Measurements from ENCODE around the gene ATXN1.

Gene ATXN1

DNA sequence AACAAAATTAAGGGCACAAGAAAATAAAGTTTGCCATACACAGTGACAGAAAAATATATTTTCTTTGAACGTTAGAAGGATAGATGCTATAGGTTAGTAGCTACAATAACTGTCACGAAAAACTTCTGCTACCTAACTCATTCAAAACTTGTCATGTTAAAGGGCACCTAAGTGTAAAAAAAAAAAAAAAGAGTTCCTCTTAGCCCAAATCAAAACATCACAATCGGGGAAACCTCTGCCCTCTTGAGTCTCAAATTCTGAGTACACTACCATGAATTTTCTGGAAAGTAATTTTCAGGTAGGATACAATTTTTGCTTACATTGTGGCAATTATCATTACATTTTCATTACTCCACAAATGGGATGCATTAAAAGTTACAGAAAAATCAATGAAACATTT lies 5.7 kb downstream of the ATXN1 start:
- TF ChIP-seq, protein P1, sequence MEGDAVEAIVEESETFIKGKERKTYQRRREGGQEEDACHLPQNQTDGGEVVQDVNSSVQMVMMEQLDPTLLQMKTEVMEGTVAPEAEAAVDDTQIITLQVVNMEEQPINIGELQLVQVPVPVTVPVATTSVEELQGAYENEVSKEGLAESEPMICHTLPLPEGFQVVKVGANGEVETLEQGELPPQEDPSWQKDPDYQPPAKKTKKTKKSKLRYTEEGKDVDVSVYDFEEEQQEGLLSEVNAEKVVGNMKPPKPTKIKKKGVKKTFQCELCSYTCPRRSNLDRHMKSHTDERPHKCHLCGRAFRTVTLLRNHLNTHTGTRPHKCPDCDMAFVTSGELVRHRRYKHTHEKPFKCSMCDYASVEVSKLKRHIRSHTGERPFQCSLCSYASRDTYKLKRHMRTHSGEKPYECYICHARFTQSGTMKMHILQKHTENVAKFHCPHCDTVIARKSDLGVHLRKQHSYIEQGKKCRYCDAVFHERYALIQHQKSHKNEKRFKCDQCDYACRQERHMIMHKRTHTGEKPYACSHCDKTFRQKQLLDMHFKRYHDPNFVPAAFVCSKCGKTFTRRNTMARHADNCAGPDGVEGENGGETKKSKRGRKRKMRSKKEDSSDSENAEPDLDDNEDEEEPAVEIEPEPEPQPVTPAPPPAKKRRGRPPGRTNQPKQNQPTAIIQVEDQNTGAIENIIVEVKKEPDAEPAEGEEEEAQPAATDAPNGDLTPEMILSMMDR (IDR thresholded peaks at IDR 0.05; ENCODE audit: low read depth, low read length, missing control alignments): no peak
- DNase-seq (ENCODE audit: low read depth): no peak
- H3K4me3 ChIP-seq (ENCODE audit: low read depth, low read length): no peak overlapping the region

DNA sequence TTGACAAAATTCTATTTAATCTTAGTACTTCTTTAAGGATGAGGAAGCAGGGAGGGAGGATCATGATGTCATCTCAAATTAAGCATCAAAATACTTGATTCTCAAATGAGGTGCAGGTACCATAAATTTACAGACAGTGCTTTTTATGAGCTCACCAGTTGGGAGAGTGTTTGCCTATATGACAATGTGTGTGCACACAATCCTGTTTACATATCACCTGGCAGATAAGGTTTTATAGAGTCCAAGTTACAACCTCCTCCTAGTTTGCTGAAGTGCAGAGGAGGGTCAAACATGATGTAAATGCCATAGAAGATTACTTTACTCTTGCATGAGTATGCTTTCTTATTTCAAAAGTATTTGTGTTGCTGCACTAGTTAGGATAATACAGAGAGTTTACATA lies 6.4 kb downstream of the ATXN1 start:
- DNase-seq (ENCODE audit: low read depth): no peak
- no peak overlapping the region for H3K4me3 ChIP-seq (ENCODE audit: low read depth, low read length)
- TF ChIP-seq, protein P1 (IDR thresholded peaks at IDR 0.05; ENCODE audit: low read depth, low read length, missing control alignments): no peak

DNA sequence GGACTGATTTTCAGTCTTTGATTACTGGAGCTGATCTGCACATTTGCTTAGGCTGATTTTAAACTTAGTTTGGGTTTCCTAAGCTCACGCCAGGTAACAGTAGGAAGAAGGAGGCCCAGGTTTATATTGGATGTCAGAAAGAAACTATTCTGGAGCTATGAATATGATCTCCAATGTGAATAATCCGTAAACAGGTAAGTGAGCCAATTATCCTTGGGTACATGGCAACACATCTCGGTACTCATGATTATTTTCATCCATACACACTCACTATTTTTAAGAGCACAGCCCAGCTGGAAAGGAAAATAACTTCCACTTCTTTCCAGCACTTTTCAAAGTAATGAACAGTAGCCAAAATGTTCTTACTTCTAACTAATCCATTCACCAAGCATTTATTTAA lies 7.0 kb downstream of the ATXN1 start:
- no peak overlapping the region for H3K4me3 ChIP-seq (ENCODE audit: low read depth, low read length)
- TF ChIP-seq, protein P1 (IDR thresholded peaks at IDR 0.05; ENCODE audit: low read depth, low read length, missing control alignments): no peak
- no peak for DNase-seq (ENCODE audit: low read depth)

DNA sequence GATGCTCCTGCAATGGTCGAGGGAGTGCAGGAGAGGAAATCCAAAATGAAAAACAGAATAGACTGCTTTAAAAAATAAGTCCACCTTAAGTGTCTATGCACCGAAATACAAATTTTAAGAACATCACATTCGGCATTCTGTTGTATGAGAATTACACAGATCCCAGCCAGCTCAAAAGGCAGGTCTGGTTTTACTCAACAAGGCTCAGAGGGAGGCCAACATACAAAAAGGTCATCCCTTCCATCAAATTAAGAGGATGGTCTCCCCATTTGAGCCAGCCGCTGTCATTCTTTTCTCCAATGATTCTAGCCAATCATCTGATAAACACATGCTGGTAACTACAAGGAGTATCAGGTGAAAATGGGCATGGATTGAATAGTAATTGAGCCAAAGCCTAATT lies 7.9 kb downstream of the ATXN1 start:
- DNase-seq (ENCODE audit: low read depth): no peak
- TF ChIP-seq, protein P1 (IDR thresholded peaks at IDR 0.05; ENCODE audit: low read depth, low read length, missing control alignments): no peak
- H3K4me3 ChIP-seq (ENCODE audit: low read depth, low read length): no peak overlapping the region

DNA sequence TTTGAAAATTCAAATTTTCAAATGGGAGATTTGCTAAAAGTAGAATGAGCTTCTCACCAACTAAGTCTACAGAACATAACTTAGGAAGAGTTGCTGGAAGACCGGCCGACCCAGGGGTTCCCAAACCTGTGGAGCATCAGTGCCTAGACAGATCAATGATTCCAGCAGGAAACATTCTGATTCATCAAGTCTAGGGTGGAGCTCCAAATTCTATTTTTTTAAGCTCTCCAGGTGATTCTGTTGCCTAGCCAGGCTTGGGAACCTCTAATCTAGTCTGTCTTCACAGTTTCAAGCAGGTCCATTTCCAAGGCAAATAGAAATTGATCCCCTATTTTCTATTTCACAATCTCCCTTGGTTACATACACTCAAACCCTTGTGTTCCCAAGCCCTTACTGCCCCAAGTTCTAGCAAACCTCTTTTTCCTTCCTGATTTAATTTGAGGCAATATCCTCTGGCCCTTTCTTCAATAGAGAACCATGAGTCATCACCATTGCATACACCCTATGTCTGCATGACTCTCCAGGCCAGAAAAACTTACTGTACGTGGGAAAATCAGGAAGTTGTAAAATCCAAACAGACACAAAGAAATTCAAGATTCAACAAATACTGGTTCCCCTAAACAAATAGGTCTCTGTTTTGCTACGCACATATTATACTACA lies 8.9 kb downstream of the ATXN1 start:
- no peak for DNase-seq (ENCODE audit: low read depth)
- TF ChIP-seq, protein P1 (IDR thresholded peaks at IDR 0.05; ENCODE audit: low read depth, low read length, missing control alignments): no peak
- no peak overlapping the region for H3K4me3 ChIP-seq (ENCODE audit: low read depth, low read length)

DNA sequence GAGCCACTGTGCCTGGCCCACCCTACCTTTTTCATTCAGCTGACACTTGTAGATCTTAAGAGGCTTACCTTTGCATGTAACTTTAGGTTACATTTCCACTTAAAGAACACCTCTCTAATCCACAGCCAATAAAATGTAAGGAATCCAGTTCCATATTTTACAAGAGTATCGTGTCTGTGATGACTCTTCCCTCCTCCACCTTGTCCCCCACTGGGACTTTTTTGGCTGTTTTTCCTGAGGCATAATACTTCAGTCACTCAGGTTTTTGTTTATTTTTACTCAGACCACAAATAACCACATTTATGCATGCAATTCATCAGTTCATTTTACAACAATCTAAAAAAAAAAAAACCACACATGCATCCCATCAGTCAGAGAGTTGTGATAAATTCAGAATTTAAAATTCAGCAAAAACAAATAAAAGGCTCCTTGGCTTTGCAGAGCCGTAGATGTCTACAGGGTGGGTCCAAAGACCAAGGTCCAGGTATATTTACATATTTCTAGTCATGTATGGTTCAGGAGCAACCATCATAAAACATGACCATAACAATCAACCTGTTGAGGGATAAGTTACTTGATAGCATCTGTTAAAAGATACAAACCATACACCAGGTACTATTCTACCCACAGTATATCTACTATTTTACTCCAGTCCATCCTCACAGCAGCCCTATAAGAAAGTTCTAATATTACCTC lies 9.9 kb downstream of the ATXN1 start:
- DNase-seq (ENCODE audit: low read depth): no peak

More for the DNA sequence above, 9.9 kb downstream of the ATXN1 start:
- no peak overlapping the region for H3K4me3 ChIP-seq (ENCODE audit: low read depth, low read length)
- TF ChIP-seq, protein P1 (IDR thresholded peaks at IDR 0.05; ENCODE audit: low read depth, low read length, missing control alignments): no peak
